GM20000 (cell line): Measurements from ENCODE around the gene TECPR1.

Experiments
- DNase-seq: peaks from one replicate; pipeline ENCODE4 v3.0.0; 2012; ENCODE audit warnings: low spot score
- TF ChIP-seq, protein P1 (sequence below): IDR thresholded peaks from 2 replicates; pipeline ENCODE4 v1.5.1; 2012; ENCODE audit warnings: mild to moderate bottlenecking, control low read depth; ENCODE audit errors: extremely low read depth, missing control alignments

The TECPR1 gene

DNA sequence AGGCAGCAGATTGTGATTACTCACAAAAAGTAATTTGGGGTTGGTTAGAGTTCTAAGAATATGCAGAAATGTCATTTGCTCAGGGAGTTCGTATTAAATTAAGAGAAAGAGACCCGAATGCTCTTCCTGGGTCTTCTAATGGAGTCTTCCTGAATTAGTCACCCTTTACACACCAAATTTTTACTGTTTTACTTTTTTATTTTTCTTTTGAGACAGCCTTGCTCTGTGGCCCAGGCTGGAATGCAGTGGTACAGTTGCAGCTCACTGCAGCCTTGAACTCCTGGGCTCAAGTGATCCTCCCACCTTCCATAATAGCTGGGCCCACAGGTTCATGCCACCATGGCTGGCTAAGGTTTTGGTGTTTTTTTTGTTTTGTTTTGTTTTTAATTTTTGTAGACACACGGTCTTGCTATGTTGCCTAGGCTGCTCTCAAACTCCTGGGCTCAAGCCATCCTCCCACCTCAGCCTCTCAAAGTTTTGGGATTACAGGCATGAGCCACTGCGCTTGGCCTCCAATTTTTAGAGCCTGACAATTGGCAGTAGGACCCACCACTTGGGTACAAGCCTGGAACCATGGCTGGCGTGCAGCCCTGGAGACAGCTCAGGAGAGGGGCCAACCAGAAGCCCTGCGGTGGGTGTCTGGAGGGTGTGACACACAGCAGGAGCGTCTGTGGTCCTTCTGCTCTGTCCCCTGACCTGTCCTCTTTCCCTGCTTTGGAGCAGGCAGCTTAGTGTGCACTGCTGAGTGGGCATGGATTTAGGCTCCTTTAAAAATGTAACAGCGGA lies 57.2 kb downstream of the TECPR1 start:
- TF ChIP-seq, protein P1, sequence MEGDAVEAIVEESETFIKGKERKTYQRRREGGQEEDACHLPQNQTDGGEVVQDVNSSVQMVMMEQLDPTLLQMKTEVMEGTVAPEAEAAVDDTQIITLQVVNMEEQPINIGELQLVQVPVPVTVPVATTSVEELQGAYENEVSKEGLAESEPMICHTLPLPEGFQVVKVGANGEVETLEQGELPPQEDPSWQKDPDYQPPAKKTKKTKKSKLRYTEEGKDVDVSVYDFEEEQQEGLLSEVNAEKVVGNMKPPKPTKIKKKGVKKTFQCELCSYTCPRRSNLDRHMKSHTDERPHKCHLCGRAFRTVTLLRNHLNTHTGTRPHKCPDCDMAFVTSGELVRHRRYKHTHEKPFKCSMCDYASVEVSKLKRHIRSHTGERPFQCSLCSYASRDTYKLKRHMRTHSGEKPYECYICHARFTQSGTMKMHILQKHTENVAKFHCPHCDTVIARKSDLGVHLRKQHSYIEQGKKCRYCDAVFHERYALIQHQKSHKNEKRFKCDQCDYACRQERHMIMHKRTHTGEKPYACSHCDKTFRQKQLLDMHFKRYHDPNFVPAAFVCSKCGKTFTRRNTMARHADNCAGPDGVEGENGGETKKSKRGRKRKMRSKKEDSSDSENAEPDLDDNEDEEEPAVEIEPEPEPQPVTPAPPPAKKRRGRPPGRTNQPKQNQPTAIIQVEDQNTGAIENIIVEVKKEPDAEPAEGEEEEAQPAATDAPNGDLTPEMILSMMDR, result no peak
- no peak for DNase-seq

DNA sequence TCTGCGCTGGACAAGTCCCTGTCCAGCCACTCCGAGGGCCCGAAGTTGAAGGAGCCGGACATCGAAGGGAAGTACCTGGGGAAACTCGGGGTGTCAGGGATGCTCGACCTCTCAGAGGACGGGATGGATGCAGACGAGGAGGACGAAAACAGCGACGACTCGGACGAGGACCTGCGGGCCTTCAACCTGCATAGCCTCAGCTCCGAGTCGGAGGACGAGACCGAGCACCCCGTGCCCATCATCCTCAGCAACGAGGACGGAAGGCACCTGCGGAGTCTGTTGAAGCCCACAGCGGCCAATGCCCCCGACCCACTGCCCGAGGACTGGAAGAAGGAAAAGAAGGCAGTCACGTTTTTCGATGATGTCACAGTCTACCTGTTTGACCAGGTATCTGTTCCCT lies 57.8 kb downstream of the TECPR1 start:
- TF ChIP-seq, protein P1, result no peak
- no peak for DNase-seq

DNA sequence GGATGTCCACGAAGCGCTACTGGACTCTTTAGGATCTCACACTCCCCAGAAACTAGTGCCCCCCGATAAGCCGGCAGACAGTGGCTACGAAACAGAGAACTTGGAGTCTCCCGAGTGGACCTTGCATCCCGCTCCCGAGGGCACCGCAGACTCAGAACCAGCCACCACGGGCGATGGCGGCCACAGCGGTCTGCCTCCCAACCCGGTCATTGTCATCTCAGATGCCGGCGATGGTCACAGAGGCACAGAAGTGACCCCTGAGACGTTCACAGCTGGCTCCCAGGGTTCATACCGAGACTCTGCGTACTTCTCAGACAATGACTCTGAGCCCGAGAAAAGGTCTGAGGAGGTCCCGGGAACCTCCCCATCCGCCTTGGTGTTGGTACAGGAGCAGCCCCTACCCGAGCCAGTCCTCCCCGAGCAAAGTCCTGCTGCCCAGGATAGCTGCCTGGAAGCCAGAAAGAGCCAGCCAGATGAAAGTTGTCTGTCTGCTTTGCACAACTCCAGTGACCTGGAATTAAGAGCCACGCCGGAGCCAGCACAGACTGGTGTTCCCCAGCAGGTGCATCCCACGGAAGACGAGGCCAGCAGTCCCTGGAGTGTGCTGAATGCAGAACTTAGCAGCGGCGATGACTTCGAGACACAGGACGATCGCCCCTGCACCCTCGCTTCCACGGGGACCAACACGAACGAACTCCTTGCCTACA lies 58.4 kb downstream of the TECPR1 start:
- DNase-seq, result no peak
- TF ChIP-seq, protein P1, result no peak

DNA sequence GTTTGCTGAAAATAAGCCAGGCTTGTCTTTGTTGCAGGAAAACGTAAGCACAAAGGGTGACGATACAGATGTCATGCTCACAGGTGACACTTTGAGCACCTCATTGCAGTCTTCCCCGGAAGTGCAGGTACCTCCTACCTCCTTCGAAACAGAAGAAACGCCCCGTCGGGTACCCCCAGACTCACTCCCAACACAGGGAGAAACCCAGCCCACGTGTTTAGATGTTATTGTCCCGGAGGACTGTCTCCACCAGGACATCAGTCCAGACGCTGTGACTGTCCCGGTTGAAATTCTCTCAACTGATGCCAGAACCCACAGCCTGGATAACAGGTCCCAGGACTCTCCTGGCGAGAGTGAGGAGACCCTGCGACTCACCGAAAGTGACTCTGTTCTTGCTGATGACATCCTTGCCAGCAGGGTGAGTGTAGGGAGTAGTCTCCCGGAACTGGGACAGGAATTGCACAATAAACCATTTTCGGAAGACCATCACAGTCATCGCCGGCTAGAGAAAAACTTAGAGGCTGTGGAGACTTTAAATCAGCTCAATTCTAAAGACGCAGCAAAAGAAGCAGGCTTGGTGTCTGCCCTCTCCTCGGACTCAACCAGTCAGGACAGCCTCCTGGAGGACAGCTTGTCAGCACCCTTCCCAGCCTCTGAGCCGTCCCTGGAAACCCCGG lies 59.1 kb downstream of the TECPR1 start:
- TF ChIP-seq, protein P1, result no peak
- DNase-seq, result no peak

DNA sequence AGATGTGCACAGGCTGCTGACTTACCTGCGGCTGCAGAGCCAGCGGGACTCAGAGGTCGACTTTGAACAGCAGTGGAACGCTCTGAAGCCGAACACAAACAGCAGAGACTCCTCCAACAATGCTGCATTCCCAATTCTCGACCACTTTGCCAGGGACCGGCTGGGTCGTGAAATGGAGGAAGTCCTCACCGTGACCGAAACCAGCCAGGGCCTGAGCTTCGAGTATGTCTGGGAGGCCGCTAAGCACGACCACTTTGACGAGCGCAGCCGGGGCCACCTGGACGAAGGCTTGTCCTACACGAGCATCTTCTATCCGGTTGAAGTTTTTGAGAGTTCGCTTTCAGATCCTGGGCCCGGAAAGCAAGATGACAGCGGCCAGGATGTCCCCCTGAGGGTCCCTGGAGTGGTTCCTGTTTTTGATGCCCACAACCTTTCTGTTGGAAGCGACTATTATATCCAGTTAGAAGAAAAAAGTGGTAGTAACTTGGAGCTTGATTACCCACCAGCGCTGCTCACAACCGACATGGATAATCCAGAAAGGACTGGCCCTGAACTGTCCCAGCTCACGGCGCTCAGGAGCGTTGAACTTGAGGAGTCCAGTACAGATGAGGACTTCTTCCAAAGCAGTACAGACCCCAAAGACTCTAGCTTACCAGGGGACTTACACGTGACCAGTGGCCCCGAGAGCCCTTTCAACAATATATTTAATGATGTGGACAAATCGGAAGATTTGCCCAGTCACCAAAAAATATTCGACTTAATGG lies 60.2 kb downstream of the TECPR1 start:
- TF ChIP-seq, protein P1, result no peak
- DNase-seq, result no peak

DNA sequence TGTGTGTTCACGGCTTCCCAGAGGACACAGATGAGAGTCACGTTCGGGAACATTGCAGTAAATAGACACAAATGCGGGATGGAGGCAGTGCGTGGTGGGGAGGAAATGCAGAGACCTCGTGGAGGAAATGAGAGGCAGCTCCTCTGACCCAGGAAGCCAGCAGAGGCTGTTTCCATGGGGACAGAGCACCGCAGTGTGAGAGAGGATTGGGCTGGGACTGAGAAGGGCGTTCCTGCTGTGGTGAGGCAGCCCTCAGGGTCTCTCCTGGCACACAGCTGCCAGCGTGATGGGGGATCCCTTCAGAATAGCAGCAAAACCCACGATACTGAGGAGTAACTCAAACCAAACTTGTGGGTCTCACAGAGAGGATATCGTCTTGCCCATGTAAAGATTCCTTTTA lies 62.5 kb downstream of the TECPR1 start:
- TF ChIP-seq, protein P1, result no peak
- no peak for DNase-seq
